ENCODE results near the gene TCAP. TPM values are rescaled to one million over a fixed set of nuclear protein-coding genes. Genes with fewer than 3 reads are reported as not detected.

The TCAP gene
- total RNA-seq, 1 donor from 2014 or later = 2.3 TPM

GRCh38 chr17:39663688-39664580, 1.2 kb upstream of the TCAP start:
- Mint-ChIP-seq H3K27me3 (ENCODE audit: low read depth) (peaks cover 38% of the 10 kb centered on the region), H3K36me3 (peaks cover 6% of the 10 kb centered on the region), H3K9me3 (no peaks in the 10 kb centered on the region), H3K4me3 (no peak overlapping the region), H3K4me1 (peaks cover 14% of the 10 kb centered on the region), H3K27ac (peak overlapping the region; percentile 59)
- DNase-seq (ENCODE audit: low spot score in 2 of 2, unreplicated experiment in 2 of 2) = no peak
- no peak for TF ChIP-seq CTCF (IDR thresholded peaks at IDR 0.05; ENCODE audit: unreplicated experiment)

DNA sequence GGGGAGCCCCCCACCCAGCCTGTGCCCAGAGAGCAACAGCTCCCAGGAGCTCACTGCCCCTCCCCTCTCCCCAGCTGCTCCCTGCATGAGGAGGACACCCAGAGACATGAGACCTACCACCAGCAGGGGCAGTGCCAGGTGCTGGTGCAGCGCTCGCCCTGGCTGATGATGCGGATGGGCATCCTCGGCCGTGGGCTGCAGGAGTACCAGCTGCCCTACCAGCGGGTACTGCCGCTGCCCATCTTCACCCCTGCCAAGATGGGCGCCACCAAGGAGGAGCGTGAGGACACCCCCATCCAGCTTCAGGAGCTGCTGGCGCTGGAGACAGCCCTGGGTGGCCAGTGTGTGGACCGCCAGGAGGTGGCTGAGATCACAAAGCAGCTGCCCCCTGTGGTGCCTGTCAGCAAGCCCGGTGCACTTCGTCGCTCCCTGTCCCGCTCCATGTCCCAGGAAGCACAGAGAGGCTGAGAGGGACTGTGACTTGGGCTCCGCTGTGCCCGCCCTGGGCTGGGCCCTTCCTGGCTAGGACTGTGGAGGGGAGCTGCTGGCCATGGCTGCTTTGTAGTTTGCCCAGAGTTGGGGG, 584 bp downstream of the TCAP start:
- no peak for TF ChIP-seq CTCF (IDR thresholded peaks at IDR 0.05; ENCODE audit: unreplicated experiment)
- Mint-ChIP-seq H3K4me3 (peak overlapping the region; percentile 31), H3K27me3 (ENCODE audit: low read depth) (peaks cover 54% of the 10 kb centered on the region), H3K27ac (no peak overlapping the region), H3K36me3 (peaks cover 6% of the 10 kb centered on the region), H3K9me3 (no peaks in the 10 kb centered on the region), H3K4me1 (peaks cover 14% of the 10 kb centered on the region)
- DNase-seq (ENCODE audit: low spot score in 2 of 2, unreplicated experiment in 2 of 2) = no peak

DNA sequence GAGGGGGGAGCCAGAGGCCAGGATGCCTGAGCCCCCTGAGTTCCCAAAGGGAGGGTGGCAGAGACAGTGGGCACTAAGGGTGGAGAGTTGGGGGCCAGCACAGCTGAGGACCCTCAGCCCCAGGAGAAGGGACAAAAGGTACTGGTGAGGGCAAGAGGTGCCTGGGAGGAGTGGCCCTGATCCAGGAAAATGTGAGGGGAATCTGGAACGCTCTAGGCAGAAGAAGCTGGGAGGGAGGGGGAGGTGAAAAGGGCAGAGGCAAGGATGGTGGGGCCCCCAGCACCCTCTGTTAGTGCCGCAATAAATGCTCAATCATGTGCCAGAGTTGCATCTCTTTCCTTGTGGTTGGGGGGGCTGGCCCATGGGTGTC, 1.1 kb downstream of the TCAP start:
- no peak overlapping the region for H3K27ac Mint-ChIP-seq
- peak overlapping the region; percentile 31 for H3K4me3 Mint-ChIP-seq
- peaks cover 10% of the 10 kb centered on the region for H3K4me1 Mint-ChIP-seq
- H3K36me3 Mint-ChIP-seq = peaks cover 4% of the 10 kb centered on the region
- no peaks in the 10 kb centered on the region for H3K9me3 Mint-ChIP-seq
- TF ChIP-seq CTCF (IDR thresholded peaks at IDR 0.05; ENCODE audit: unreplicated experiment) = no peak
- peaks cover 59% of the 10 kb centered on the region for H3K27me3 Mint-ChIP-seq (ENCODE audit: low read depth)
- DNase-seq (ENCODE audit: low spot score in 2 of 2, unreplicated experiment in 2 of 2) = no peak

GRCh38 chr17:39666601-39667261, 1.6 kb downstream of the TCAP start:
- DNase-seq (ENCODE audit: low spot score in 2 of 2, unreplicated experiment in 2 of 2) = no peak
- H3K27ac Mint-ChIP-seq = no peak overlapping the region
- no peaks in the 10 kb centered on the region for H3K36me3 Mint-ChIP-seq

More at GRCh38 chr17:39666601-39667261, 1.6 kb downstream of the TCAP start:
- Mint-ChIP-seq H3K9me3 (no peaks in the 10 kb centered on the region), H3K27me3 (ENCODE audit: low read depth) (peaks cover 59% of the 10 kb centered on the region), H3K4me1 (peaks cover 8% of the 10 kb centered on the region), H3K4me3 (no peak overlapping the region)
- TF ChIP-seq CTCF (IDR thresholded peaks at IDR 0.05; ENCODE audit: unreplicated experiment) = no peak

Data from mesothelial cell of epicardium (in vitro differentiated cells).